Heart right ventricle (tissue), 16 donors: ENCODE data around the gene APOC1. TPM values are rescaled to one million over a fixed set of nuclear protein-coding genes. Genes with fewer than 3 reads are reported as not detected.
A peak's percentile ranks its signal among the peaks of the same experiment; 100 is the strongest.

Experiments
- ATAC-seq, 8 donors: fragments of 200-7000 bp; cut with Tn5 transposase; one replicate each; pipeline ENCODE4 v1.9.1; 2020; ENCODE audit warnings: mild to moderate bottlenecking in 8 of 8, moderate library complexity in 8 of 8, moderate number of reproducible peaks in 1 of 8
- DNase-seq, 2 donors: peaks; one replicate each; pipeline ENCODE4 v3.0.0-alpha.2; 2020
- H3K27ac ChIP-seq, 10 donors: fragments of 200-600 bp; sonication (generic) in 2 of 10; one replicate each; pipeline versions ENCODE4 v1.5.0 to v1.8.0; 2020 to 2022; ENCODE audit warnings: mild to moderate bottlenecking in 3 of 10
- H3K27me3 ChIP-seq, 7 donors: fragments of 200-600 bp; one replicate each; pipeline ENCODE4 v1.8.0; 2021 to 2022; ENCODE audit warnings: mild to moderate bottlenecking in 2 of 7
- H3K36me3 ChIP-seq, 9 donors: fragments of 200-600 bp; sonication (generic) in 1 of 9; one replicate each; pipeline versions ENCODE4 v1.5.0 to v1.8.0; 2020 to 2022; ENCODE audit warnings: mild to moderate bottlenecking in 2 of 9
- H3K4me1 ChIP-seq, 9 donors: fragments of 200-600 bp; sonication (generic) in 1 of 9; one replicate each; pipeline versions ENCODE4 v1.5.0 to v1.8.0; 2020 to 2022; ENCODE audit warnings: mild to moderate bottlenecking in 4 of 9
- H3K4me3 ChIP-seq, 10 donors: fragments of 200-600 bp; sonication (generic) in 2 of 10; one replicate each; pipeline versions ENCODE4 v1.5.0 to v1.8.0; 2020 to 2022; ENCODE audit warnings: mild to moderate bottlenecking in 7 of 10, moderate library complexity in 2 of 10
- H3K9me3 ChIP-seq, 11 donors: fragments of 200-600 bp in 10 of 11; sonication (generic) in 2 of 11; one replicate each; pipeline versions ENCODE4 v1.5.0 to v1.8.0; 2013 to 2022; ENCODE audit warnings: mild to moderate bottlenecking in 2 of 11, control low read depth in 1 of 11, moderate library complexity in 1 of 11
- WGBS, 2 donors: extraction: QIAGEN DNeasy Blood & Tissue Kit; methylation state at CpG; one replicate each; pipeline ENCODE4 v1.1.7; 2013; ENCODE audit warnings: inconsistent platforms in 1 of 2; 5-methylcytosine and 5-hydroxymethylcytosine counted together
- intact Hi-C, 10 donors: fragments of 100-400 bp; cut with DNase I; formaldehyde crosslinking; loops; one replicate each; pipeline versions ENCODE4 v1.11.1 to v1.14.2; 2022
- polyA plus RNA-seq, 2 donors: library from polyadenylated mRNA; stranded (reverse); fragments of 200-250 nt; gene quantifications; one replicate each; pipeline ENCODE4 v1.2.3, GENCODE V29; 2013
- total RNA-seq, 10 donors: library from RNA; stranded (reverse); fragmentation: NEBNext Ultra II Directional in 3 of 10; extraction: Animal tissue kit (Norgen Biotek cat#: 25700) in 3 of 10; gene quantifications; one replicate each; pipeline versions ENCODE4 v1.2.1 to v1.2.4, GENCODE V29; 2021 to 2023
- TF ChIP-seq, protein P1 (sequence below), 9 donors: fragments of 200-600 bp; sonication (generic) in 2 of 9; IDR thresholded peaks; one replicate each; pipeline versions ENCODE4 v1.5.0 to v1.8.0; 2021 to 2022; ENCODE audit warnings: antibody characterized with exemption in 9 of 9, mild to moderate bottlenecking in 5 of 9, moderate library complexity in 1 of 9
- donor health status: Arrhythmogenic right ventricular cardiomyopathy.
- donor health status: ischemic (EF 13 %, LVEDD 7.1; RV severe dilation, severe dysfunction).
- donor health status: healthy with polysubstance abuse.
- donor health status: DM: no; HTN: yes; CAD: no.
- donor health status: DM: no; HTN: no; CAD: no.
- donor health status: ischemic (EF 25% LVEDD 6.9; RV normal size, moderate dysfunction).
- donor health status: ischemic (EF 25% LVEDD 5.7; RV mildly dilated, moderate dysfunction).
- donor health status: healthy.
- donor health status: DM: yes; HTN: yes; CAD: no.
- donor health status: Ischemic cardiomyopathy.
- donor health status: ischemic (EF 35%, LVEDD 5.7; RV mildly dilated, moderate dysfunction).
- donor health status: nonischemic (EF 11% LVEDD 7.7; RV severe dilation, severe dysfunction).
- donor health status: DM: yes; HTN: yes; CAD: no.
- donor health status: PGD.
- donor health status: ischemic (EF 29% LVEDD 5.4; RV normal size, mild dysfunction).
- donor health status: nonischemic (EF 23%, LVEDD 6.1; RV moderate dilation, normal function).

The APOC1 gene
- total and polyA plus RNA-seq, 12 donors: 1.4 to 13.5 (median 2.9) TPM; not detected in 5

DNA sequence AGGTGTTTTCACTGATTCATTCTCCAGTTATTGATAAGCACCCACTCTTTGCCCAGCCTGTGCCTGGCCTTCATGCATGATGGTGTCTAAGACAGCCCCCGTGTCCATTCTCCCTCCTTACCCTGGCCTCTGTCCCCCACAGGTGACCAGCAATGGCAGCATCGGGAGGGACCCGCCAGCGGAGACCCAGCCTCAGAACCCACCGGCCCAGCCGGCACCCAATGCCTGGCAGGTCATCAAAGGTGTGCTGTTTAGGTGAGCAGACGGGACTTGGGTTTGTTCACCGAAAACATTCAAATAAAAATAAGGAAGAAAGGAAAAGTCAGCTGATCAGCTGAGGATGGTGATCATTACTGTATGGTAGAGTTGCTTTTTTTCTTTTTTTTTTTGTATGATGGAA, 47.4 kb downstream of the APOC1 start:
- H3K4me1 ChIP-seq: peaks cover 7 to 49% (median 15%) of the 10 kb centered on the region in 9 donors
- no peak for ATAC-seq
- H3K27me3 ChIP-seq: no peaks in the 10 kb centered on the region
- H3K4me3 ChIP-seq: no peak overlapping the region
- WGBS, 2 donors: 91 to 95% methylated on average over 8 of the region's 8 CpGs
- H3K27ac ChIP-seq: no peak overlapping the region
- peaks cover 0 to 69% (median 30%) of the 10 kb centered on the region in 9 donors for H3K36me3 ChIP-seq
- H3K9me3 ChIP-seq: no peaks in the 10 kb centered on the region
- intact Hi-C loops: no loop called here
- no peak for DNase-seq
- TF ChIP-seq, protein P1, sequence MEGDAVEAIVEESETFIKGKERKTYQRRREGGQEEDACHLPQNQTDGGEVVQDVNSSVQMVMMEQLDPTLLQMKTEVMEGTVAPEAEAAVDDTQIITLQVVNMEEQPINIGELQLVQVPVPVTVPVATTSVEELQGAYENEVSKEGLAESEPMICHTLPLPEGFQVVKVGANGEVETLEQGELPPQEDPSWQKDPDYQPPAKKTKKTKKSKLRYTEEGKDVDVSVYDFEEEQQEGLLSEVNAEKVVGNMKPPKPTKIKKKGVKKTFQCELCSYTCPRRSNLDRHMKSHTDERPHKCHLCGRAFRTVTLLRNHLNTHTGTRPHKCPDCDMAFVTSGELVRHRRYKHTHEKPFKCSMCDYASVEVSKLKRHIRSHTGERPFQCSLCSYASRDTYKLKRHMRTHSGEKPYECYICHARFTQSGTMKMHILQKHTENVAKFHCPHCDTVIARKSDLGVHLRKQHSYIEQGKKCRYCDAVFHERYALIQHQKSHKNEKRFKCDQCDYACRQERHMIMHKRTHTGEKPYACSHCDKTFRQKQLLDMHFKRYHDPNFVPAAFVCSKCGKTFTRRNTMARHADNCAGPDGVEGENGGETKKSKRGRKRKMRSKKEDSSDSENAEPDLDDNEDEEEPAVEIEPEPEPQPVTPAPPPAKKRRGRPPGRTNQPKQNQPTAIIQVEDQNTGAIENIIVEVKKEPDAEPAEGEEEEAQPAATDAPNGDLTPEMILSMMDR (IDR thresholded peaks at IDR 0.05): no peak

DNA sequence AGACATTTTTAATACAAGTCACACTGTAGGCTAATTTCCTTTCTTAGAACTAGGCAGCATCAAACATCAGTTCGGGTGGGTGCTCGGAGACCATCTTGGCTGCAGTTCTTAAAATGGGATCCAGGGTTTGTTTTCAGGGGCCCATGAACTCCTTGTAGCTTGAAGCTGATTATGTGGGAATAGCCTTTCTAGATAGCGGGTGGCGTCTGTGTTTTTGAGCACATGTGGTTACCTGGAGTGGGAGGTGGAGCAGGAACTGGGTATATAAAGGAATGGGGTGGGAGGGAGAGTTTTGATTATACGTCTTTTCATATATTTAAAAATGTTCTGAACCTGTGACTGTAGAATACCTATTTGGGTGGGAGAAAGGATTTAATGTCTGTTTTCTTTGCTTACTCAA, 53.7 kb downstream of the APOC1 start:
- Histone ChIP-seq H3K9me3 (no peaks in the 10 kb centered on the region), H3K4me3 (no peak overlapping the region), H3K27me3 (no peaks in the 10 kb centered on the region), H3K36me3 (peaks cover 0 to 90% (median 26%) of the 10 kb centered on the region in 9 donors), H3K27ac (no peak overlapping the region), H3K4me1 (no peaks in the 10 kb centered on the region)
- TF ChIP-seq, protein P1 (IDR thresholded peaks at IDR 0.05): no peak
- ATAC-seq: no peak
- 91 to 93% methylated on average over 5 of the region's 5 CpGs for WGBS, 2 donors
- intact Hi-C loops: no loop called here
- DNase-seq: no peak

DNA sequence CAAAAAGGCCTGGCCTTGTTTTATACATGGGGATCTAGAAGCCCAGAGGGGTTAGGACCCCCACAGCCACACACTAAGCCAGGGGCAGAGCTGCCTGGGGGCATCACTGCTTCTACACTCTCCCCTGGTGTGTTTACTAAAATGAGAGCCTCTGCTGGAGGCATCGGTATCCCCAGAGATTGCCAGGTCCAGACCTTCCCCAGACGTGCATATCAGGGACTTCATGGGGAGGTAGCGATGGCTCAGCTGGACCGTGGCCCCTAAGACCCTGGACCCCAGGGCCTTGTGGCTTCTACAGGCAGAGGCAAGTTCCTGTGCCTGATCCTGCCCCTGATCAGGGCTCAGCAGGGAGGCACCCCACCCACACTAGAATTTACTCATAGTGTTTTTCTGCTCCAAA, 54.3 kb downstream of the APOC1 start:
- intact Hi-C loops: no loop called here
- Histone ChIP-seq H3K27ac (no peak overlapping the region), H3K4me1 (no peaks in the 10 kb centered on the region), H3K36me3 (peaks cover 0 to 92% (median 31%) of the 10 kb centered on the region in 9 donors), H3K9me3 (no peaks in the 10 kb centered on the region), H3K4me3 (no peak overlapping the region), H3K27me3 (no peaks in the 10 kb centered on the region)
- TF ChIP-seq, protein P1 (IDR thresholded peaks at IDR 0.05): no peak
- DNase-seq (no peak), ATAC-seq (peak in 1 of 8 donors; percentile 38)
- WGBS, 2 donors: 87 to 93% methylated on average over 4 of the region's 4 CpGs

Other genes starting within 250 kb of the APOC1 start
- 10 to 100 TPM in 1 of 10 donors, 1 to 10 TPM in 9; 3.3 to 10.7 (median 5.1) TPM for gene CEACAM19, start 243.1 kb upstream of the APOC1 start, total RNA-seq
- 10 to 100 TPM in 1 of 2 donors, 1 to 10 TPM in 1; 5.2 to 36.8 TPM for gene CEACAM19, start 243.1 kb upstream of the APOC1 start, polyA plus RNA-seq
- not detected for gene CEACAM16, start 215.5 kb upstream of the APOC1 start, total RNA-seq
- not detected for gene CEACAM16, start 215.5 kb upstream of the APOC1 start, polyA plus RNA-seq
- gene BCL3, start 165.9 kb upstream of the APOC1 start, total RNA-seq: 10 to 100 TPM in 9 of 10 donors, 1 to 10 TPM in 1; 7.1 to 76.3 (median 20.3) TPM
- gene BCL3, start 165.9 kb upstream of the APOC1 start, polyA plus RNA-seq: 10 to 100 TPM; 20.7 to 30.7 TPM
- under 1 TPM in 1 of 10 donors, not detected in 9; 0.38 TPM for gene CBLC, start 136.7 kb upstream of the APOC1 start, total RNA-seq
- gene CBLC, start 136.7 kb upstream of the APOC1 start, polyA plus RNA-seq: not detected
- gene BCAM, start 105.5 kb upstream of the APOC1 start, total RNA-seq: 100 to 1,000 TPM in 4 of 10 donors, 10 to 100 TPM in 6; 72.8 to 118 (median 92.5) TPM
- gene BCAM, start 105.5 kb upstream of the APOC1 start, polyA plus RNA-seq: 100 to 1,000 TPM in 1 of 2 donors, 10 to 100 TPM in 1; 63.2 to 130 TPM
- 10 to 100 TPM; 34.1 to 83.9 (median 46.5) TPM for gene NECTIN2, start 68.3 kb upstream of the APOC1 start, total RNA-seq
- 10 to 100 TPM; 62.5 to 96.8 TPM for gene NECTIN2, start 68.3 kb upstream of the APOC1 start, polyA plus RNA-seq
- gene TOMM40, start 23.4 kb upstream of the APOC1 start, total RNA-seq: 10 to 100 TPM; 37.8 to 66.2 (median 43.9) TPM
- 10 to 100 TPM; 45.6 to 77.5 TPM for gene TOMM40, start 23.4 kb upstream of the APOC1 start, polyA plus RNA-seq
- gene APOE, start 8.8 kb upstream of the APOC1 start, total RNA-seq: 10 to 100 TPM in 9 of 10 donors, 1 to 10 TPM in 1; 6.0 to 29.5 (median 20.6) TPM
- 10 to 100 TPM; 63.6 to 77.8 TPM for gene APOE, start 8.8 kb upstream of the APOC1 start, polyA plus RNA-seq
- not detected for gene APOC4, start 27.6 kb downstream of the APOC1 start, total RNA-seq
- gene APOC4, start 27.6 kb downstream of the APOC1 start, polyA plus RNA-seq: not detected
- under 1 TPM in 2 of 10 donors, not detected in 8; 0.65 to 0.79 TPM for gene APOC2, start 31.4 kb downstream of the APOC1 start, total RNA-seq
- gene APOC2, start 31.4 kb downstream of the APOC1 start, polyA plus RNA-seq: under 1 TPM; 0.36 to 0.66 TPM
- 100 to 1,000 TPM in 4 of 10 donors, 10 to 100 TPM in 6; 81.1 to 130 (median 95.7) TPM for gene CLPTM1, start 40.8 kb downstream of the APOC1 start, total RNA-seq
- gene CLPTM1, start 40.8 kb downstream of the APOC1 start, polyA plus RNA-seq: 100 to 1,000 TPM in 1 of 2 donors, 10 to 100 TPM in 1; 72.1 to 123 TPM
- 10 to 100 TPM in 1 of 10 donors, 1 to 10 TPM in 9; 1.3 to 19.3 (median 5.5) TPM for gene RELB, start 86.9 kb downstream of the APOC1 start, total RNA-seq
- gene RELB, start 86.9 kb downstream of the APOC1 start, polyA plus RNA-seq: 10 to 100 TPM in 1 of 2 donors, 1 to 10 TPM in 1; 1.4 to 13.0 TPM
- 10 to 100 TPM; 24.0 to 50.4 (median 30.0) TPM for gene CLASRP, start 124.4 kb downstream of the APOC1 start, total RNA-seq
- gene CLASRP, start 124.4 kb downstream of the APOC1 start, polyA plus RNA-seq: 100 to 1,000 TPM in 1 of 2 donors, 10 to 100 TPM in 1; 26.9 to 142 TPM
- under 1 TPM in 5 of 10 donors, not detected in 5; 0.15 to 0.29 (median 0.21) TPM for gene ZNF296, start 161.9 kb downstream of the APOC1 start, total RNA-seq
- gene ZNF296, start 161.9 kb downstream of the APOC1 start, polyA plus RNA-seq: under 1 TPM; 0.22 to 0.95 TPM
- gene GEMIN7, start 164.7 kb downstream of the APOC1 start, total RNA-seq: 10 to 100 TPM; 10.7 to 23.5 (median 13.0) TPM
- 10 to 100 TPM; 25.9 to 38.2 TPM for gene GEMIN7, start 164.7 kb downstream of the APOC1 start, polyA plus RNA-seq
- 10 to 100 TPM; 12.5 to 19.2 (median 15.8) TPM for gene PPP1R37, start 178.6 kb downstream of the APOC1 start, total RNA-seq
- 10 to 100 TPM; 20.9 to 38.3 TPM for gene PPP1R37, start 178.6 kb downstream of the APOC1 start, polyA plus RNA-seq
- under 1 TPM in 3 of 10 donors, not detected in 7; 0.06 to 0.09 (median 0.07) TPM for gene NKPD1, start 246.4 kb downstream of the APOC1 start, total RNA-seq
- under 1 TPM; 0.06 to 0.07 TPM for gene NKPD1, start 246.4 kb downstream of the APOC1 start, polyA plus RNA-seq